ENCODE data around the gene FHOD3.

FHOD3 gene

GRCh38 chr18:36415171-36415570, 117.7 kb downstream of the FHOD3 start:
- peak in 1 of 3 experiments; percentile 59 for DNase-seq

GRCh38 chr18:36415625-36416024, 118.1 kb downstream of the FHOD3 start:
- DNase-seq: no peak

- DNase-seq: peak in 1 of 3 experiments; percentile 68
Observed at GRCh38 chr18:36419188-36419899, 121.8 kb downstream of the FHOD3 start.

GRCh38 chr18:36419900-36420531, 122.5 kb downstream of the FHOD3 start:
- no peak for DNase-seq

- no peak for DNase-seq
Observed at GRCh38 chr18:36420826-36421225, 123.3 kb downstream of the FHOD3 start.

- no peak for DNase-seq
Observed at GRCh38 chr18:36424741-36425142, 127.2 kb downstream of the FHOD3 start.

GRCh38 chr18:36427369-36427768, 129.9 kb downstream of the FHOD3 start:
- DNase-seq: no peak

GRCh38 chr18:36427831-36428230, 130.3 kb downstream of the FHOD3 start:
- DNase-seq: no peak

- DNase-seq: no peak
Observed at GRCh38 chr18:36428431-36429029, 131.0 kb downstream of the FHOD3 start.

- DNase-seq: no peak
Observed at GRCh38 chr18:36432880-36433555, 135.5 kb downstream of the FHOD3 start.

- DNase-seq: no peak
Observed at GRCh38 chr18:36436387-36436786, 138.9 kb downstream of the FHOD3 start.

- no peak for DNase-seq
Observed at GRCh38 chr18:36440614-36441013, 143.1 kb downstream of the FHOD3 start.

- peak in 1 of 3 experiments; percentile 26 for DNase-seq
Observed at GRCh38 chr18:36441426-36442240, 144.1 kb downstream of the FHOD3 start.

GRCh38 chr18:36442717-36443116, 145.2 kb downstream of the FHOD3 start:
- no peak for DNase-seq

- DNase-seq: peak in 2 of 3 experiments; percentile 21 to 61
Observed at GRCh38 chr18:36446059-36446458, 148.5 kb downstream of the FHOD3 start.

- DNase-seq: no peak
Observed at GRCh38 chr18:36448384-36449290, 151.1 kb downstream of the FHOD3 start.

GRCh38 chr18:36449451-36449850, 151.9 kb downstream of the FHOD3 start:
- no peak for DNase-seq

- no peak for DNase-seq
Observed at GRCh38 chr18:36450264-36450663, 152.8 kb downstream of the FHOD3 start.

- DNase-seq: no peak
Observed at GRCh38 chr18:36451454-36452251, 154.1 kb downstream of the FHOD3 start.

GRCh38 chr18:36454245-36454644, 156.7 kb downstream of the FHOD3 start:
- peak in 1 of 3 experiments; percentile 74 for DNase-seq
